Neuronal stem cell (in vitro differentiated cells): ENCODE results near the gene FOXA2.

Experiments used
- DNase-seq: peaks from one replicate; pipeline ENCODE4 v3.0.0-alpha.2; 2013; ENCODE audit warnings: low spot score
- H2AFZ ChIP-seq: one replicate; pipeline ENCODE4 v1.6.1; 2013; ENCODE audit warnings: mild to moderate bottlenecking, low read length, inconsistent platforms
- H2AK5ac ChIP-seq: 2 replicates; pipeline ENCODE4 v1.6.1; 2013; ENCODE audit warnings: low read depth, mild to moderate bottlenecking, inconsistent platforms, low read length, moderate library complexity, mixed read lengths
- H2BK120ac ChIP-seq: 2 replicates; pipeline ENCODE4 v1.6.1; 2013; ENCODE audit warnings: low read depth, mild to moderate bottlenecking, inconsistent platforms, low read length, moderate library complexity, mixed read lengths
- H2BK12ac ChIP-seq: one replicate; pipeline ENCODE4 v1.6.1; 2013; ENCODE audit warnings: low read length, inconsistent platforms
- H2BK15ac ChIP-seq: 2 replicates; pipeline ENCODE4 v1.6.1; 2013; ENCODE audit warnings: mild to moderate bottlenecking, low read length, inconsistent platforms, mixed read lengths
- H2BK5ac ChIP-seq: one replicate; pipeline ENCODE4 v1.6.1; 2013; ENCODE audit warnings: inconsistent platforms, mild to moderate bottlenecking, low read length, moderate library complexity
- H3K14ac ChIP-seq: one replicate; pipeline ENCODE4 v1.6.1; 2013; ENCODE audit warnings: low read length, inconsistent platforms
- H3K18ac ChIP-seq: 2 replicates; pipeline ENCODE4 v1.6.1; 2013; ENCODE audit warnings: low read length, inconsistent platforms
- H3K23ac ChIP-seq: 2 replicates; pipeline ENCODE4 v1.6.1; 2013; ENCODE audit warnings: low read depth, mild to moderate bottlenecking, mixed read lengths, low read length, inconsistent platforms; ENCODE audit not compliant: poor library complexity
- H3K27ac ChIP-seq: replicated peaks from 3 replicates; pipeline ENCODE4 v1.5.1; 2013; ENCODE audit warnings: low read length, inconsistent platforms
- H3K27me3 ChIP-seq, 3 experiments: 2 replicates each; pipeline ENCODE4 v1.6.1; 2013; ENCODE audit warnings: low read length in 3 of 3, mild to moderate bottlenecking in 2 of 3, inconsistent platforms in 1 of 3, low read depth in 1 of 3, mixed read lengths in 1 of 3, moderate library complexity in 1 of 3; ENCODE audit not compliant: control insufficient read depth in 3 of 3, insufficient read depth in 3 of 3
- H3K36me3 ChIP-seq, 2 donors: replicated peaks in 1 of 2; 2 replicates each; pipeline ENCODE4 v1.6.1; 2013; ENCODE audit warnings: low read length in 2 of 2; ENCODE audit not compliant: control insufficient read depth in 2 of 2, insufficient read depth in 2 of 2
- H3K4ac ChIP-seq: 2 replicates; pipeline ENCODE4 v1.6.1; 2013; ENCODE audit warnings: inconsistent platforms, mild to moderate bottlenecking, low read length, moderate library complexity
- H3K4me1 ChIP-seq, 2 donors: 1 replicate in 1 of 2; 2 replicates in 1 of 2; pipeline ENCODE4 v1.6.1; 2013; ENCODE audit warnings: low read length in 2 of 2, low read depth in 1 of 2; ENCODE audit not compliant: control insufficient read depth in 2 of 2, insufficient read depth in 1 of 2
- H3K4me2 ChIP-seq: one replicate; pipeline ENCODE4 v1.6.1; 2013; ENCODE audit warnings: mild to moderate bottlenecking, low read length, inconsistent platforms; ENCODE audit not compliant: insufficient read depth, poor library complexity, severe bottlenecking
- H3K4me3 ChIP-seq, 2 donors: 2 replicates each; pipeline ENCODE4 v1.5.1; 2013; ENCODE audit warnings: low read length in 2 of 2, mild to moderate bottlenecking in 2 of 2, inconsistent platforms in 1 of 2, moderate library complexity in 1 of 2
- H3K79me1 ChIP-seq: one replicate; pipeline ENCODE4 v1.6.1; 2013; ENCODE audit warnings: low read depth, mild to moderate bottlenecking, inconsistent platforms, low read length, moderate library complexity
- H3K9ac ChIP-seq: one replicate; pipeline ENCODE4 v1.6.1; 2013; ENCODE audit warnings: mild to moderate bottlenecking, low read depth, low read length, inconsistent platforms; ENCODE audit not compliant: poor library complexity
- H3K9me3 ChIP-seq, 2 donors: replicated peaks in 1 of 2; 2 replicates each; pipeline versions ENCODE3 to v1.6.1; 2013; ENCODE audit warnings: low read length in 2 of 2, mild to moderate bottlenecking in 2 of 2, inconsistent platforms in 1 of 2, low read depth in 1 of 2, mixed read lengths in 1 of 2, moderate library complexity in 1 of 2; ENCODE audit not compliant: control insufficient read depth in 2 of 2, insufficient read depth in 1 of 2
- H4K8ac ChIP-seq: one replicate; pipeline ENCODE4 v1.6.1; 2013; ENCODE audit warnings: low read depth, mild to moderate bottlenecking, inconsistent platforms, low read length, moderate library complexity
- H4K91ac ChIP-seq: one replicate; pipeline ENCODE4 v1.6.1; 2013; ENCODE audit warnings: low read length, low read depth, mild to moderate bottlenecking, inconsistent platforms; ENCODE audit not compliant: poor library complexity
- WGBS, 2 donors: extraction: QIAGEN DNeasy Blood & Tissue Kit; methylation state at CpG; one replicate each; pipeline ENCODE4 v1.1.7; 2013; ENCODE audit warnings: missing lambda C conversion rate in 2 of 2, mixed read lengths in 1 of 2; ENCODE audit not compliant: insufficient read length in 2 of 2, insufficient replicate concordance in 1 of 2; ENCODE audit errors: extremely low coverage in 2 of 2; 5-methylcytosine and 5-hydroxymethylcytosine counted together

The FOXA2 gene

DNA sequence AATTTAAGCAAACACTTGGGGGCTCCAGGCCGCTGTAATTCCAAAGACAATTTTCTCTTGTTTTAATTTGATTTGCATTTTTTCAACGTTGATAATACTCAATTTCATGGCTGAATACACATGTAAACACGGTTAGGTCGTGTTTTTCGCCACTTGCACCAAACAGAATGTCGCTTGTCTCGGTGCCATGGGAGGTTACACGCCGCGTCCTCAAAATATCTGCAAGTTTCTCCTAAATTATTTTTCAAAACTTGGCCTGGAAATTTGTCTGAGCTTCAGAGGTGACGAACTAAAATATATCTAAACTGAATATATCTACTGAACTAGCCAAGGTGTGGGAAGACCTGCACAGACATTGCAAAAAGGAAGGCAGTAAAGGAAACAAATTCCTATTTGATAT is 15.0 kb downstream of the FOXA2 start:
- Histone ChIP-seq H2AK5ac (no peak overlapping the region), H4K8ac (no peak overlapping the region), H3K9me3 (peaks cover 0 to 2% of the 10 kb centered on the region in 2 donors), H3K36me3 (no peaks in the 10 kb centered on the region), H3K4ac (no peak overlapping the region), H3K23ac (no peak overlapping the region), H2BK5ac (no peak overlapping the region), H3K9ac (no peak overlapping the region), H3K4me2 (no peak overlapping the region), H2BK120ac (no peak overlapping the region), H2BK12ac (no peak overlapping the region), H3K27ac (no peak overlapping the region), H4K91ac (no peak overlapping the region), H2AFZ (no peak overlapping the region), H2BK15ac (no peak overlapping the region), H3K4me3 (no peak overlapping the region), H3K18ac (no peak overlapping the region), H3K79me1 (no peaks in the 10 kb centered on the region), H3K14ac (no peak overlapping the region), H3K27me3 (peaks cover 24 to 97% (median 79%) of the 10 kb centered on the region in 3 experiments), H3K4me1 (no peaks in the 10 kb centered on the region)
- DNase-seq, result no peak
- WGBS, 2 donors, result no CpG with 5 or more reads among the region's 11 CpGs

DNA sequence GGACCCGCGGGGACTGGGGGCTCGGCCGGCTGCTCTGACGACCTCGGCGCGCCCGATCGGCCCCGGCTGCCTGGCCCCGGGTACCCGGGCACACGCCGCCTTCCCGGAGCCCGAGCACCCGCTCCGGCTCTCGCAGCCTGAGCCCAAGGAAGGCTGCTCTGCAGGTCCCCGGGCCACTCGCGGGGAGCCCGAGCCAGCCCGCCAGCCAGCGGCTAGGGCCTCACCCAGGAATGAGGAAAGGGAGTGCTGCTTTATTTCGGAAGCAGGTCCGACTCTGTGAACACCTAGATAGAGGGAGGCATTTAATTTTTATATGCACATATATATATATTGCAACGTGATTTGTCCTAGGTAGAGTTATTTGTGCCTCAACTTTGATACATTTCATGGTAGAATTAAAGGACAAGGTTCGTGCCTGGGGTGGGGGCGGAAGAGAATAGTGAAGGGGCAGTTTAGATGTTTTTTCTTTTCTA is 15.5 kb downstream of the FOXA2 start:
- Histone ChIP-seq H3K18ac (no peak overlapping the region), H2AK5ac (no peak overlapping the region), H2BK120ac (no peak overlapping the region), H3K4me2 (no peak overlapping the region), H3K23ac (peak overlapping the region; percentile 18), H3K9me3 (peaks cover 0 to 2% of the 10 kb centered on the region in 2 donors), H3K14ac (no peak overlapping the region), H3K27me3 (peaks cover 24 to 97% (median 82%) of the 10 kb centered on the region in 3 experiments), H2AFZ (no peak overlapping the region), H3K79me1 (no peaks in the 10 kb centered on the region), H4K91ac (no peak overlapping the region), H3K9ac (no peak overlapping the region), H3K4me1 (no peaks in the 10 kb centered on the region), H2BK12ac (no peak overlapping the region), H3K27ac (no peak overlapping the region), H3K4me3 (no peak overlapping the region), H4K8ac (no peak overlapping the region), H3K36me3 (no peaks in the 10 kb centered on the region), H3K4ac (no peak overlapping the region), H2BK15ac (no peak overlapping the region), H2BK5ac (no peak overlapping the region)
- DNase-seq, result no peak
- no CpG with 5 or more reads among the region's 31 CpGs for WGBS, 2 donors

DNA sequence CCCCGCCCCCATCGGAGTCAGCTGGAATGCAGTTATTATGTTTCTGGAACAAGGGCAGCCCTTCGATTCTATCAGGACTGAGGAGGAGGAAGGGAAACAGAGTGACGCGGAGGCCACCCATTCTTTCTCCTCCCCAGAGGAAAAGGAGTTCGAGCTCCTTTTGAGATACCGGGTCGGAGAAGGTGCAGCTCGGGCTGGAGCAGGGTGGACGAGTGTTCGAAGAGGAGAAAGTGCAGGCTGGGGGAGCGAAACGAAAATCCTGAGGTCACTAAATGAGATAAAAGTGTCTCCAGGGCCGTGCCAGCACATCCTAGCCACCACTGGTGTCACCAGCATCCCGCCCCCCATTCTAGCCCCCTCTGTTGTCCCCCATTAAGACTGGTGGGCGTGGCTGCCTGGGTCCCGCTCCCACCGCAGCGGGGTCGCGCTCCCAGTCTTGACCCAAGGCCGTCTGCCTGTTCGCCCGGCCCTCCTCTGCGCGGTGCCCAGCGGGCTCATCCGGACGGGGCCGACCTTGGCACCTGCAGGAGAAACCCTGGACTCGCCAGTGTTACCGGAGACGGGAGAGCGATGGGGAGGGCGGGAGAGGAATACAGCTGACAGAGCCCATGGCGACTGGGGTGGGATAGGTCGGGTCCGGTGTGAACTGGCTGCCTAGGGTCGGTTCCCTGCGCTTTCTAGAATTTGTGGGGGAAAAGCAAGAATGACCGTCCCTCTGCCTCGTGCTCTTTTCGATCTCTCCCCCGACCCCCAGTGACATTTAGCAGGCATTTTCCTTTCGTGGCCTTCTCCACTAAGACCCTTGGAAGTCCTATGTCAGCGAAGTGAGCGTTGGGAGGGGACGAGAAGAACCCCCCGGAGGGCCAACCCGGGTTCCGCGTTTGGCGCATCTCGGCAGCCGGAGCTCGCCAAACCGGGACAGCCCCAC is 16.2 kb downstream of the FOXA2 start:
- no peak overlapping the region for H3K4me3 ChIP-seq
- H3K27ac ChIP-seq, result no peak overlapping the region
- no peak overlapping the region for H4K91ac ChIP-seq
- no peak for DNase-seq
- peak overlapping the region; percentile 23 for H3K23ac ChIP-seq
- no peak overlapping the region for H3K18ac ChIP-seq
- no peak overlapping the region for H2BK15ac ChIP-seq
- H4K8ac ChIP-seq, result no peak overlapping the region
- H2AFZ ChIP-seq, result no peak overlapping the region
- H2BK12ac ChIP-seq, result peak overlapping the region; percentile 26
- no peak overlapping the region for H3K9ac ChIP-seq
- no peak overlapping the region for H2BK5ac ChIP-seq
- no peaks in the 10 kb centered on the region for H3K79me1 ChIP-seq
- no peak overlapping the region for H2AK5ac ChIP-seq
- H3K4me1 ChIP-seq, result peaks cover 0 to 1% of the 10 kb centered on the region in 2 donors
- no peak overlapping the region for H3K4ac ChIP-seq
- no peak overlapping the region for H3K4me2 ChIP-seq
- peak overlapping the region; percentile 36 for H2BK120ac ChIP-seq
- WGBS, 2 donors, result no CpG with 5 or more reads among the region's 57 CpGs
- H3K36me3 ChIP-seq, result no peaks in the 10 kb centered on the region
- H3K9me3 ChIP-seq, result peaks cover 0 to 2% of the 10 kb centered on the region in 2 donors
- no peak overlapping the region for H3K14ac ChIP-seq
- peaks cover 24 to 97% (median 82%) of the 10 kb centered on the region in 3 experiments for H3K27me3 ChIP-seq

DNA sequence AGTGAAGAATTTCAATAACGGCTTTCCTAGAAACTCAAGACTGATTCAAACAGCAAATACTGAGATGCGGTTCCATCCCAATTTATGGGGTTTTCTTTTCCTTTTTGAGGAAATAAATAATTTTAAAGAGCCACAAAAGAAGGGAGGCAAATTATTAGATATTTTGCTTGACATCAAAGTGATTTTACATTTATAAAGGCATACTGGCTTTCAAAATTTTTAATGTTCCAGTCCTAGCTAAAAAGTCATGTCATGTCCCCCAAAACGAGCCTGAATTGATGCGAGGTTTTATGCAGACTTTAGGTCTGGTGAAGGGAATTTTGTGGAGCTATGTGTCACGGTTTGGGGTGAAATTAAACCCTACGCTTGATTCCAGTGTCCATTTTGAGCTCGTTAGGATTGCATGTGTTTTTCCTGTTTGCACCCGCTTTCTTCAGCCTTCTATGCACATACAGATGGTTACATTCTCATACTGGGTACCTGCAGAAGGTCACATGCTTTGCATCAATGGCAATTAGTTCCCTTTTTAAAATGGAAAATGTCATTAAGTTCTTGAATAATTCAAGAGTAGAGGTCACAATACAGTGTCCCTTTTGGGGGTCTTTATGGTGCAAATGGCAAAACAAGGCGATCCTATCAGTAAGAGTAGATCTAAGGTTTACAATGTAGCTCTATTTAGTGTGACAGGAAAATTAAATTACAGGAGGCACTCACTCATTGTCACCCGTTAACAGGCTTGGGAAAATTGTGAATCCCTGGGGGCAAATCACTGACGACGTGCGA is 17.3 kb downstream of the FOXA2 start:
- H2BK5ac ChIP-seq, result no peak overlapping the region
- H3K4me1 ChIP-seq, result peaks cover 0 to 7% of the 10 kb centered on the region in 2 donors
- no CpG with 5 or more reads among the region's 13 CpGs for WGBS, 2 donors
- H2BK15ac ChIP-seq, result no peak overlapping the region
- H4K91ac ChIP-seq, result no peak overlapping the region
- no peak overlapping the region for H3K9ac ChIP-seq
- no peaks in the 10 kb centered on the region for H3K79me1 ChIP-seq
- no peak overlapping the region for H3K27ac ChIP-seq
- peaks cover 15 to 98% (median 78%) of the 10 kb centered on the region in 3 experiments for H3K27me3 ChIP-seq
- H4K8ac ChIP-seq, result no peak overlapping the region
- no peak overlapping the region for H2BK120ac ChIP-seq
- no peak overlapping the region for H3K14ac ChIP-seq
- H3K23ac ChIP-seq, result no peak overlapping the region
- H3K36me3 ChIP-seq, result no peaks in the 10 kb centered on the region
- no peak overlapping the region for H3K18ac ChIP-seq
- no peak for DNase-seq
- H2BK12ac ChIP-seq, result no peak overlapping the region
- H2AK5ac ChIP-seq, result no peak overlapping the region
- no peak overlapping the region for H3K4me3 ChIP-seq
- H3K4ac ChIP-seq, result no peak overlapping the region
- H3K9me3 ChIP-seq, result no peaks in the 10 kb centered on the region
- no peak overlapping the region for H2AFZ ChIP-seq
- H3K4me2 ChIP-seq, result no peak overlapping the region
